Measurements from ENCODE around the gene IFNL1.
"Not testable (repeated sequence)": the region's sequence is repeated elsewhere in the genome, so short reads cannot be mapped to it uniquely, and the experiment has no call there.

Gene IFNL1

GRCh38 chr19:39263912-39264305 lies 32.3 kb upstream of the IFNL1 start:
- no peak for DNase-seq (ENCODE audit: low read depth)
- no peak overlapping the region for H3K4me3 ChIP-seq (ENCODE audit: control insufficient read depth, low read depth, low read length)
- TF ChIP-seq CTCF (conservative IDR thresholded peaks at IDR 0.05; ENCODE audit: control insufficient read depth, insufficient read depth, low read depth, low read length) = no peak

- TF ChIP-seq CTCF (conservative IDR thresholded peaks at IDR 0.05; ENCODE audit: control insufficient read depth, insufficient read depth, low read depth, low read length) = no peak
- no peak overlapping the region for H3K4me3 ChIP-seq (ENCODE audit: control insufficient read depth, low read depth, low read length)
- DNase-seq (ENCODE audit: low read depth) = no peak
Measured at GRCh38 chr19:39264306-39265290, 31.6 kb upstream of the IFNL1 start.

DNA sequence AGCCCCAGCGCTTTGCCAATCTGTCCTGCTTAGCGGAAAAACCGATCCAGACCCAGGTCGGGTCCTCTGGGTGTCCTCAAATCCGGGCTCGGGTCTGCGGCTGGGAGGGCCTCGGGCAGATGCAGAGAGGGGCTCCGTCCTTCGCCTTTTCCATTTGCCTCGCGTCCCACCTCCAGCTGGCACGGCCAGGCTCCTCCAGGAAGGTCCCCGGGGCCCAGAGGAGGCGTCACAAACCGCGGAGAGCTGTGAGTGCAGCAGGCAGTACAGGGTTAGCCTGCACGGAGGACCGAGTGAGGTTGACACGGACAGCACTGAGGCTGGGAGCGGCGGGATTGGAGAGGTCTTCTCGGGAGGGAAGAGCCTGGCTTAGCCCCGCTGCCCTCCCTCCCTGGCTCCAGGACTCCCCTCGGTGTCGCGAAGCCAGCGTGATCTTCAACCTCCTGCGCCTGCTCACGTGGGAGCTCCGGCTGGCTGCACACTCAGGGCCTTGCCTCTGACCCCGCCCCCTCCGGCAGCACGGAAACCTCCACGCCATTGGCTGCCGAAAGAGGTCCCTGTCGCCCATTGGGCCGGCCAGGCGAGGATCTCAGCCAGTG lies 30.8 kb upstream of the IFNL1 start:
- DNase-seq (ENCODE audit: low read depth) = no peak
- no peak overlapping the region for H3K4me3 ChIP-seq (ENCODE audit: control insufficient read depth, low read depth, low read length)
- no peak for TF ChIP-seq CTCF (conservative IDR thresholded peaks at IDR 0.05; ENCODE audit: control insufficient read depth, insufficient read depth, low read depth, low read length)

GRCh38 chr19:39268085-39268484 lies 28.1 kb upstream of the IFNL1 start, which contains the start of gene IFNL2:
Gene IFNL2, plus strand, starts transcription at chr19:39268396. Its CDS starts 173 bp downstream, at chr19:39268569.
- not testable (repeated sequence) for H3K4me3 ChIP-seq (ENCODE audit: control insufficient read depth, low read depth, low read length); DNase-seq (ENCODE audit: low read depth)

- not testable (repeated sequence) for DNase-seq (ENCODE audit: low read depth); H3K4me3 ChIP-seq (ENCODE audit: control insufficient read depth, low read depth, low read length)
Measured at GRCh38 chr19:39268531-39269223, 27.5 kb upstream of the IFNL1 start.

GRCh38 chr19:39269369-39269768 lies 26.8 kb upstream of the IFNL1 start:
- not testable (repeated sequence) for H3K4me3 ChIP-seq (ENCODE audit: control insufficient read depth, low read depth, low read length); DNase-seq (ENCODE audit: low read depth)

DNA sequence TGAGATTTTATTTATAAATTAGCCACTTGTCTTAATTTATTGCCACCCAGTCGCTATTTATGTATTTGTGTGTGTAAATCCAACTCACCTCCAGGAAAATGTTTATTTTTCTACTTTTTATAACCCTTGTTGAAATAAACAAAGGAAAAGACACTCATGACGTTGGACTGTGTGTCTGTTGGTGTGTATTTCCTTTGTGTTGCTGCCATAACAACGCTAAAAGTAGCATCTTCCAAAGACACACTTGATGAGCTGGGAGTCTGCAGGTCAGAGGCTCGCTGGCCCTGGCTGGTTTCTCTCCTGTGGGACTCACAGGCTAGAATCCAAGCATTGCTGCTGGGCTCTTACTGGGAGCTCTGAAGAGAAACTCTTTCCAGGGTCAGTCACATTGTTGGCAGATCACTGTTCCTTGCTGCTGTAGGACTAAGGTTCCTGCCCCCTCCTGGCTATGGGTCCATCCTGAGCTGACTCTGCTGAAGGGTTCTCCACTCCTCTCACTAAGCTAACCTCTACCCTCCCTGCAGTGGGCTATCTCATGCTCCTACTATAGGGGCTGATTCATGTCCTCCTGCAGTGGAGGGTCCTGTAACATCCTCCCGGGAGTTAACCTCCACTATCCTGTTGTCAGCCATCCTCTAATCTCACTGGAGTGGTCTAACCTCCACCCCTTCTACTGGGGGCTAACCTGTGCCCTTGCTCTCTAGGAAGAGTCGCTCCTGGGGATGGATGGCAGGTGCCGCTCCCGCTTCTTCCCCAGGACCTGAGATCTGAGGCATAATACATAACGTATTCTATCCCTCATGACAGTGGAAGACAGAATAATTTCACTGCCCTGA lies 26.0 kb upstream of the IFNL1 start:
- no peak for TF ChIP-seq CTCF (conservative IDR thresholded peaks at IDR 0.05; ENCODE audit: control insufficient read depth, insufficient read depth, low read depth, low read length)
- DNase-seq (ENCODE audit: low read depth) = no peak
- no peak overlapping the region for H3K4me3 ChIP-seq (ENCODE audit: control insufficient read depth, low read depth, low read length)

DNA sequence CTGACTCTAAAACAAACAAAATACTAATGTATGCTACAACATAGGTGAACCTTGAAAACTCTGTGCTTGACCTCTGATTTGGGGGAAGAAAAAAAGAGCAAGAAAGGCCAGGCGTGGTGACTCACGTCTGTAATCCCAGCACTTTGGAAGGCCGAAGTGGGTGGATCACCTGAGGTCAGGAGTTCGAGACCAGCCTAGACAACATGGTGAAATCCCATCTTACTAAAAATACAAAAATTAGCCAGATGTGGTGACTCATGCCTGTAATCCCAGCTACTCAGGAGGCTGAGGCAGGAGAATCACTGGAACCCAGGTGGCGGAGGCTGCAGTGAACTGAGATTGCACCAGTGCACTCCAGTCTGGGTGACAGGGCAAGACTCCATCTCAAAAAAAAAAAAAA lies 22.3 kb upstream of the IFNL1 start:
- not testable (repeated sequence) for H3K4me3 ChIP-seq (ENCODE audit: control insufficient read depth, low read depth, low read length); DNase-seq (ENCODE audit: low read depth)

All from fibroblast of mammary gland (primary cell).